Measurements from ENCODE around the gene LRP6.

DNA sequence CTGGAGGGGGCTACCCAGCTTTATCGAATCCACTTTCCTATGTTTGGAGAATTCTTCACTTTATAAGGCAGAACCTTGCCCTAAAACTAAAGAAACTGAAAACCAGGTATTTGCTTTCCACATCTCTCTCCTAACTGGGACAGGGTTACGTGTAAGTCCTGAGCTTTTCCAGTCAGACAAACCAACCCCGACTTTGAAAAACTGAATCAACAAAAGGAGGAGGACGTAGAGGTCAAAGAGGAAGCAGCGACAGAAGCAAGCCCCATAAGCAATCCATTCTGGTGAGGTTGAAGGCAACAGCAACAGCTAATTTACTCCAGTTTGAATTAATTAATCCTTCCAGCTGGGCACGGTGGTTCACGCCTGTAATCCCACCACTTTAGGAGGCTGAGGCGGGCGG lies 47.2 kb downstream of the LRP6 start:
- TF ChIP-seq, protein P1, sequence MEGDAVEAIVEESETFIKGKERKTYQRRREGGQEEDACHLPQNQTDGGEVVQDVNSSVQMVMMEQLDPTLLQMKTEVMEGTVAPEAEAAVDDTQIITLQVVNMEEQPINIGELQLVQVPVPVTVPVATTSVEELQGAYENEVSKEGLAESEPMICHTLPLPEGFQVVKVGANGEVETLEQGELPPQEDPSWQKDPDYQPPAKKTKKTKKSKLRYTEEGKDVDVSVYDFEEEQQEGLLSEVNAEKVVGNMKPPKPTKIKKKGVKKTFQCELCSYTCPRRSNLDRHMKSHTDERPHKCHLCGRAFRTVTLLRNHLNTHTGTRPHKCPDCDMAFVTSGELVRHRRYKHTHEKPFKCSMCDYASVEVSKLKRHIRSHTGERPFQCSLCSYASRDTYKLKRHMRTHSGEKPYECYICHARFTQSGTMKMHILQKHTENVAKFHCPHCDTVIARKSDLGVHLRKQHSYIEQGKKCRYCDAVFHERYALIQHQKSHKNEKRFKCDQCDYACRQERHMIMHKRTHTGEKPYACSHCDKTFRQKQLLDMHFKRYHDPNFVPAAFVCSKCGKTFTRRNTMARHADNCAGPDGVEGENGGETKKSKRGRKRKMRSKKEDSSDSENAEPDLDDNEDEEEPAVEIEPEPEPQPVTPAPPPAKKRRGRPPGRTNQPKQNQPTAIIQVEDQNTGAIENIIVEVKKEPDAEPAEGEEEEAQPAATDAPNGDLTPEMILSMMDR (IDR thresholded peaks at IDR 0.05) = no peak
- TF ChIP-seq POLR2A (IDR thresholded peaks at IDR 0.05) = no peak
